ENCODE data around the gene GAMT. TPM values are rescaled to one million over a fixed set of nuclear protein-coding genes. Genes with fewer than 3 reads are reported as not detected.

The GAMT gene
- total RNA-seq, 6 experiments from 2014 or later: 151 to 380 (median 221) TPM

- ATAC-seq (no peak), DNase-seq (no peak)
- Histone ChIP-seq H3K27me3 (no peaks in the 10 kb centered on the region), H3K9me3 (no peaks in the 10 kb centered on the region), H3K4me1 (peaks cover 0 to 37% (median 17%) of the 10 kb centered on the region in 4 donors), H3K4me3 (no peak overlapping the region), H3K27ac (no peak overlapping the region), H3K36me3 (peaks cover 0 to 39% (median 10%) of the 10 kb centered on the region in 4 donors)
- TF ChIP-seq, protein P1, sequence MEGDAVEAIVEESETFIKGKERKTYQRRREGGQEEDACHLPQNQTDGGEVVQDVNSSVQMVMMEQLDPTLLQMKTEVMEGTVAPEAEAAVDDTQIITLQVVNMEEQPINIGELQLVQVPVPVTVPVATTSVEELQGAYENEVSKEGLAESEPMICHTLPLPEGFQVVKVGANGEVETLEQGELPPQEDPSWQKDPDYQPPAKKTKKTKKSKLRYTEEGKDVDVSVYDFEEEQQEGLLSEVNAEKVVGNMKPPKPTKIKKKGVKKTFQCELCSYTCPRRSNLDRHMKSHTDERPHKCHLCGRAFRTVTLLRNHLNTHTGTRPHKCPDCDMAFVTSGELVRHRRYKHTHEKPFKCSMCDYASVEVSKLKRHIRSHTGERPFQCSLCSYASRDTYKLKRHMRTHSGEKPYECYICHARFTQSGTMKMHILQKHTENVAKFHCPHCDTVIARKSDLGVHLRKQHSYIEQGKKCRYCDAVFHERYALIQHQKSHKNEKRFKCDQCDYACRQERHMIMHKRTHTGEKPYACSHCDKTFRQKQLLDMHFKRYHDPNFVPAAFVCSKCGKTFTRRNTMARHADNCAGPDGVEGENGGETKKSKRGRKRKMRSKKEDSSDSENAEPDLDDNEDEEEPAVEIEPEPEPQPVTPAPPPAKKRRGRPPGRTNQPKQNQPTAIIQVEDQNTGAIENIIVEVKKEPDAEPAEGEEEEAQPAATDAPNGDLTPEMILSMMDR (IDR thresholded peaks at IDR 0.05): no peak
- TF ChIP-seq POLR2A (IDR thresholded peaks at IDR 0.05): no peak
- intact Hi-C loops (cut with DNase I): loop anchor here in 1 of 2 donors (10.0 kb wide), 1 partner anchor 109 kb away; the partner anchor contains the start of gene EFNA2
- 64% methylated on average over 4 of the region's 17 CpGs for WGBS (ENCODE audit: insufficient coverage, low coverage, low lambda C conversion rate, missing lambda C conversion rate)
Observed at GRCh38 chr19:1393841-1394240, 7.5 kb downstream of the GAMT start.

DNA sequence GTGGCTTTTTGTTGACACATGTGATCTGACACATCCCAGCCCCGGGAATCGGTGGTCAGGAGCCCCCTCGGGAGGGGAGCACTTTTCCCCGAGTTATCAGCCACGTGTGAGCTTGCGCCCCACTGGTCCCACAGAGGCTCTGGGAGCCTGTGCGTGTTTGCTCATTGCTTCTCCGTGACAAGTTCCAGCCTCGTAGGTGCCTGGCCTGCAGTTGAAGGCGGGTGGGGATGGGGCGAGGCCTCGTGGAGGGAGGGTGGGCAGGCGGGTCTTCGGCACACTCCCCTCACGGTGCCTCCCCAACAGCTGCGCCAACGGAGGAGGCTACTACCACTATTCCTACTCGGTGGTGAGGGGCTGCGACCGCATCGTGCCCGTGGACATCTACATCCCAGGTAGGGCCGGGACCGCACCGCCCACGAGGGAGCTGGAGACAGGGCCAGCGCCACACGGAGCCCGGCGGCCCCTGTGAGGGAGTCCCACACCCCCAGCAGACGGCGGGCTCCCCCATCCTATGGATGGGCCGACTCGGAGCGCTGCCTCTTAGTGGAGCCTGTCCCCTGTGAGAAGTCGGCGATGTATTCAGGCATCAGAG lies 8.3 kb downstream of the GAMT start:
- no peaks in the 10 kb centered on the region for H3K9me3 ChIP-seq
- peaks cover 0 to 33% (median 7%) of the 10 kb centered on the region in 4 donors for H3K36me3 ChIP-seq
- no peak overlapping the region for H3K4me3 ChIP-seq
- WGBS (ENCODE audit: insufficient coverage, low coverage, low lambda C conversion rate, missing lambda C conversion rate): 100% methylated on average over 1 of the region's 37 CpGs
- no peak for DNase-seq
- intact Hi-C loops (cut with DNase I): loop anchor here in 1 of 2 donors (10.0 kb wide), 1 partner anchor 108 kb away; the partner anchor contains the start of gene EFNA2
- peaks cover 0 to 37% (median 15%) of the 10 kb centered on the region in 4 donors for H3K4me1 ChIP-seq
- no peak for ATAC-seq
- TF ChIP-seq, protein P1 (IDR thresholded peaks at IDR 0.05): no peak
- TF ChIP-seq POLR2A (IDR thresholded peaks at IDR 0.05): no peak
- no peaks in the 10 kb centered on the region for H3K27me3 ChIP-seq
- no peak overlapping the region for H3K27ac ChIP-seq

- Histone ChIP-seq H3K9me3 (no peaks in the 10 kb centered on the region), H3K27ac (no peak overlapping the region), H3K4me3 (no peak overlapping the region), H3K27me3 (no peaks in the 10 kb centered on the region), H3K36me3 (peaks cover 0 to 31% (median 5%) of the 10 kb centered on the region in 4 donors), H3K4me1 (peaks cover 0 to 35% (median 13%) of the 10 kb centered on the region in 4 donors)
- intact Hi-C loops (cut with DNase I): loop anchor here in 1 of 2 donors (10.0 kb wide), 1 partner anchor 108 kb away; the partner anchor contains the start of gene EFNA2
- DNase-seq: no peak
- WGBS (ENCODE audit: insufficient coverage, low coverage, low lambda C conversion rate, missing lambda C conversion rate): 92% methylated on average over 15 of the region's 15 CpGs
- no peak for ATAC-seq
- TF ChIP-seq, protein P1 (IDR thresholded peaks at IDR 0.05): no peak
- no peak for TF ChIP-seq POLR2A (IDR thresholded peaks at IDR 0.05)
Observed at GRCh38 chr19:1392407-1392806, 8.9 kb downstream of the GAMT start.

DNA sequence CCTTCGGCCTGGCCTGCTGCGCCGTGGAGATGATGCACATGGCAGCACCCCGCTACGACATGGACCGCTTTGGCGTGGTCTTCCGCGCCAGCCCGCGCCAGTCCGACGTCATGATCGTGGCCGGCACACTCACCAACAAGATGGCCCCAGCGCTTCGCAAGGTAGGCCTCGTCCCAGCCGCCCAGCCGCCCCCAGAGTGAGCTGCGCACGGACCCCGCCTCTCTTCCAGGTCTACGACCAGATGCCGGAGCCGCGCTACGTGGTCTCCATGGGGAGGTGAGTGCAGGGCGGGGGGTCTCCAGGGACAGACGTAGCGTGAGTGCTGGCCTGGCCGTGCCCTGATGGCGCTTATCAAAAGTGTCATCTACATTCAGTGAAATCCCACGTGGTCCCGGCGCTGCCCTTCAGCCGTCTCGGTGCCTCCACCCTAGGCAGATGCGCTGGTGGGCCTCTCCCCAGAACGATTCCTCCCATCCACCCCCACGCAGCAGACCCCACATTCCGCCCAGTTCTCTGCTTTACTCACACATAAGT lies 10.4 kb downstream of the GAMT start:
- peaks cover 0 to 20% (median 6%) of the 10 kb centered on the region in 4 donors for H3K4me1 ChIP-seq
- 96% methylated on average over 5 of the region's 42 CpGs for WGBS (ENCODE audit: insufficient coverage, low coverage, low lambda C conversion rate, missing lambda C conversion rate)
- H3K27me3 ChIP-seq: no peaks in the 10 kb centered on the region
- DNase-seq (no peak), ATAC-seq (no peak)
- H3K4me3 ChIP-seq: no peak overlapping the region
- H3K36me3 ChIP-seq: peaks cover 0 to 31% (median 5%) of the 10 kb centered on the region in 4 donors
- TF ChIP-seq, protein P1 (IDR thresholded peaks at IDR 0.05): no peak
- no peak for TF ChIP-seq POLR2A (IDR thresholded peaks at IDR 0.05)
- no peak overlapping the region for H3K27ac ChIP-seq
- no peaks in the 10 kb centered on the region for H3K9me3 ChIP-seq
- intact Hi-C loops (cut with DNase I): loop anchor here in 1 of 2 donors (10.0 kb wide), 1 partner anchor 106 kb away; the partner anchor contains the start of gene EFNA2
